Muscle layer of duodenum (tissue), 2 donors: ENCODE measurements around the gene F7.
"Not testable (repeated sequence)": the region's sequence is repeated elsewhere in the genome, so short reads cannot be mapped to it uniquely, and the experiment has no call there.

Experiments used
- H3K27ac ChIP-seq: one replicate; pipeline ENCODE4 v1.7.0; 2013; ENCODE audit warnings: mild to moderate bottlenecking, low read length
- H3K27me3 ChIP-seq: one replicate; pipeline ENCODE4 v1.7.0; 2013; ENCODE audit warnings: low read depth, mild to moderate bottlenecking, control low read depth, low read length
- H3K36me3 ChIP-seq, 2 donors: one replicate each; pipeline ENCODE4 v1.7.0; 2013; ENCODE audit warnings: low read length in 2 of 2, control low read depth in 1 of 2, mild to moderate bottlenecking in 1 of 2; ENCODE audit not compliant: insufficient read depth in 2 of 2, control insufficient read depth in 1 of 2
- H3K4me1 ChIP-seq, 2 donors: one replicate each; pipeline ENCODE4 v1.7.0; 2013; ENCODE audit warnings: low read length in 2 of 2, mild to moderate bottlenecking in 2 of 2, control low read depth in 1 of 2, moderate library complexity in 1 of 2; ENCODE audit not compliant: insufficient read depth in 2 of 2, control insufficient read depth in 1 of 2
- H3K4me3 ChIP-seq, 2 donors: one replicate each; pipeline ENCODE4 v1.7.0; 2013; ENCODE audit warnings: low read length in 2 of 2, low read depth in 1 of 2, mild to moderate bottlenecking in 1 of 2
- H3K9me3 ChIP-seq, 2 donors: one replicate each; pipeline ENCODE4 v1.7.0; 2013; ENCODE audit warnings: low read length in 2 of 2, control low read depth in 1 of 2, mild to moderate bottlenecking in 1 of 2; ENCODE audit not compliant: control insufficient read depth in 1 of 2
- donor health status: healthy.

The F7 gene

DNA sequence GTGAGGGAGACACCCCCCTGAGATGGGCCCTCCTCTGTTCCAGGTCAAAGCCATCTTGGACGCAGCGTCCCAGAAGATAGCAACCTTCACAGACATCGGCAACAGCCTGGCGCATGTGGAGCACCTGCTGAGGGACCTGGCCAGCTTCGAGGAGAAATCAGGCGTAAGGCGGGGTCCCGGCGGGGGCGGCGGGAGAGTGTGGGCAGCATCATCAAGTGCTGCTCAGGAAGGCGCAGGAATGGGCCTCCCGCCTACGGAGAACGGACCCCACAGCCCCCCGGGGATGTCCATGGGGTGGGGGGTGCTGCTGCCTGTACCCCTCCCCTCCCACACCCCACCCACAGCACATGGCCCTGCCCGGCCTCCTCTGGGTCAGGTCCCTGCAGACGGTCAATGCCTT is 31.2 kb upstream of the F7 start:
- Histone ChIP-seq H3K36me3 (no peaks in the 10 kb centered on the region), H3K27me3 (no peaks in the 10 kb centered on the region), H3K4me3 (no peak overlapping the region), H3K27ac (no peak overlapping the region), H3K4me1 (no peaks in the 10 kb centered on the region), H3K9me3 (peaks cover 2 to 9% of the 10 kb centered on the region in 2 donors)

DNA sequence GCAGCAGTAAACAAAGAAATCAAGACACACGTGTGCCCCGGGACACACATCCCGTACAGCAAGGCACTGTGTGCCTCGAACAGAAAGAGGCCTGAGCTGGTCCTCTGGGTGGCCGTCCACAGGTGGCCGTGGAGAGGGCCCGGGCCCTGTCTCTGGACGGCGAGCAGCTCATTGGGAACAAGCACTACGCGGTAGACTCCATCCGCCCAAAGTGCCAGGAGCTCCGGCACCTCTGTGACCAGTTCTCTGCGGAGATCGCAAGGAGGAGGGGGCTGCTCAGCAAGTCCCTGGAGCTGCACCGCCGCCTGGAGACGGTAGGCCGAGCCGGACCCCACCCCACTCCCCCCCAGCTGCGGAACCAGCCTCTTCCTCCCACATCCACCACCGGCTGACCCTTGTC is 30.7 kb upstream of the F7 start:
- no peak overlapping the region for H3K4me3 ChIP-seq
- H3K36me3 ChIP-seq = no peaks in the 10 kb centered on the region
- no peaks in the 10 kb centered on the region for H3K27me3 ChIP-seq
- H3K9me3 ChIP-seq = peaks cover 2 to 9% of the 10 kb centered on the region in 2 donors
- no peak overlapping the region for H3K27ac ChIP-seq
- no peaks in the 10 kb centered on the region for H3K4me1 ChIP-seq

DNA sequence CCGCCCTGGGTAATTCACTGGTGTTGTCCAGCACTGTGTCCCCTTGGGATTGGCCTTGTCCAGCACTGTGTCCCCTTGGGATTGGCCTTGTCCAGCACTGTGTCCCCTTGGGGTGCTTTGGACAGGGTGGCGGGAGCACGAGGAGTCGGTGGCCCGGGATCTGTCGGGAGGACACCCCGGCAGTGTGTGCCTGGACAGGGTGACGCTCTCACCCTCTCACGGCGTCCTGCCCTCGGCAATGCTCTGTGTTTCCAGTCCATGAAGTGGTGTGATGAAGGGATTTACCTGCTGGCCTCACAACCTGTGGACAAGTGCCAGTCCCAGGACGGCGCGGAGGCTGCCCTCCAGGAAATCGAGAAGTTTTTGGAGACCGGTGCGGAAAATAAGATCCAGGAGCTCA is 29.9 kb upstream of the F7 start:
- Histone ChIP-seq H3K27me3 (no peaks in the 10 kb centered on the region), H3K27ac (no peak overlapping the region), H3K9me3 (peaks cover 2 to 9% of the 10 kb centered on the region in 2 donors), H3K36me3 (no peaks in the 10 kb centered on the region), H3K4me3 (no peak overlapping the region), H3K4me1 (no peaks in the 10 kb centered on the region)

GRCh38 chr13:113076681-113077401 is 28.8 kb upstream of the F7 start:
- Histone ChIP-seq H3K9me3 (peaks cover 2 to 5% of the 10 kb centered on the region in 2 donors), H3K27ac (no peak overlapping the region), H3K27me3 (no peaks in the 10 kb centered on the region), H3K4me3 (no peak overlapping the region), H3K36me3 (no peaks in the 10 kb centered on the region), H3K4me1 (no peaks in the 10 kb centered on the region)

DNA sequence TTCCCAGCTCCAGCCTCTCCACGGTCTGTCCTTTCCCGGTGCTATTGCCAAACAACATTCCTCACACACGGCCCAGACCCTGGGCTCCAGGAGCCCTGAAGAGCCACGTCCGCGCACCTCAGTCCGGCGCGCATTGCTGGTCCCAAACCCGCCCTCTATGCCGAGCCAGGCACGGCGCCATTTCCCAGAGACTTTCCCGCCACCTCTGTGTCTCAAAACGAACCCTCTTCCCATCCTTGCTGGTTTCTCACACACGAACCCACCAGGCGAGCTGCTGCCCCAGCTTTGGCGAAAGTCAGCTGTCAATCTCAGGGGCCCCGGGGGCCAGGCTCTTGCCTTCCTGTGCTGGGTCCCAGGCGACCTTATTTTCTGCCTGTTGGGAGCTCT is 28.0 kb upstream of the F7 start:
- Histone ChIP-seq H3K9me3 (no peaks in the 10 kb centered on the region), H3K4me1 (no peaks in the 10 kb centered on the region), H3K36me3 (no peaks in the 10 kb centered on the region), H3K4me3 (no peak overlapping the region), H3K27me3 (no peaks in the 10 kb centered on the region), H3K27ac (no peak overlapping the region)

DNA sequence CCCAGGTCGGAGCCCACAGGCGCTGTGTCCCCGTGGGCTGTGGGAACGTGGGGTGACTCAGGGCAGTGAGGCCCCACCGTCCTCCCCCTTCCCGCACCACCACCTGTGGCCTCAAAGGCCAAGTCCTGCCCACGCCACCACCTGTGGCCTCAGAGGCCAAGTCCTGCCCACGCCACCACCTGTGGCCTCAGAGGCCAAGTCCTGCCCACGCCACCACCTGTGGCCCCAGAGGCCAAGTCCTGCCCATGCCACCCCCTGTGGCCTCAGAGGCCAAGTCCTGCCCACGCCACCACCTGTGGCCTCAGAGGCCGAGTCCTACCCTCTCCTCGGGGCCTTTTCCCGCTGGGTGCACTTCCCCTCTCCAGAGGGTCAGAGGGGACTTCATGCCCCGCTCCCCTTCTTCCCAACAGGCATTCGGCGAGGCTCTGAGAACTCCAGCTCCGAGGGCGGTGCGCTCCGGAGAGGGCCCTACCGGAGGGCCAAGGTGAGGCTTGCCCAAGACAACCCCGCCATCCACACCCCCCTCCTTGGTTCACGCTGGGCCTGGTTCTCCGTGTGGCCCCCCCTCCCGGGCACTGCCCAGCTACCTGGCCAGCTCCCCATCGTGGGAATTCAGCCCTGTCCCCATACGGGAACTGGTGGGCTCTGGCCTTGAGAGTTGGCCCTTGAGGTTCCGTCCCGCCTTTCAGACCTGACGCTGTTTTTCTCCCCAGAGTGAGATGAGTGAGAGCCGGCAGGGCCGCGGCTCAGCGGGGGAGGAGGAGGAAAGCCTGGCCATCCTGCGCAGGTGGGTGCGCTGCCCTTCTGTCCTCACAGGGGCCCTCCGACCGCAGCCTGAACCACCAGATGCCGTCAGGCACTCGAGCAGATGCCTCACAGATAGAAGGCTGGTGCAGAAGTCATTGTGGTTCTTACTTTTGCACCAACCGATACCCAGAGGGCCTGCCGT is 27.4 kb upstream of the F7 start:
- no peaks in the 10 kb centered on the region for H3K27me3 ChIP-seq
- H3K27ac ChIP-seq = no peak overlapping the region
- no peak overlapping the region for H3K4me3 ChIP-seq
- no peaks in the 10 kb centered on the region for H3K4me1 ChIP-seq
- H3K9me3 ChIP-seq = no peaks in the 10 kb centered on the region
- H3K36me3 ChIP-seq = no peaks in the 10 kb centered on the region

DNA sequence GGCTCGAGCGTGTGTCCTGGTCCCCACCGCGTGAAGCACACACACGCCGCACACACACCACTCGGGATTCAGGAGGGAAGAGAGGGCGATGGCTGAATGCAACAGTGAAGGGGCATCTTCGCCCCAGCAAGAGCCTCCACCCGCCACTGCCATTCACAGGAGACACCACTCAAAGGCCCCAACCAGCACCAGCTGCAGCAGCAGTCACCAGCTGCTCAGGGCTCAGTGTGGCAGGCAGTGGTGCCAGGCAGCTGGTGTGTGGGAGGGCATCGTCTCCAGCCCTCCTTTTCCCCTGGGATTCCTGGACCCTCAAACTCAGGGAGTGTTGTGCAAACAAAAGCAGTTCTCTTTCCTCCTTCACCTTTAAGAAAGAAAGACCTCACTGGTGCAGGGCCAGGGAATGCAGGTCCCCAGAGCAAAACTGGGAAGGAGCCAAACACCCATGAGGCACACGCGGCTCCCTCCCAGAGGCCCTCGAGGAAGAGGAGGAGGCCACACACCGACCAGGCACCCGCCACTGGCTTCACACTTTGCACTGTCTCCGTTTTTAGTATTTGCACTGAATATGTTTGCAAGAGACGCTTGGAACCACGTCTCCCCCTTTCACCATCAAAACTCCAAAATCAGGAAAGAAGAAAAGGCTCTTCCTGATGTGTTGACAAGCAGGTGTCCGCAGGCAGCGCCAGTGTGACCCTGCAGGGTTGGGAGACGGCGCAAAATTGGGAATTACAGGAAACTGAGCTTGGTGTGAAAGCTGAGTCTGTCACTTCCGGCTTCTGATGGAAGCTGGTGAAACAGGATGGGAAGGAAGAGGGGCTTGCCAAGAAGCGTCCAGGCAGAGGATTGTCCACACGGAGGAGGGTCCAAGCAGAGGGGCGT is 26.4 kb upstream of the F7 start:
- H3K27ac ChIP-seq = no peak overlapping the region
- H3K36me3 ChIP-seq = no peaks in the 10 kb centered on the region
- no peaks in the 10 kb centered on the region for H3K9me3 ChIP-seq
- H3K27me3 ChIP-seq = no peaks in the 10 kb centered on the region
- no peak overlapping the region for H3K4me3 ChIP-seq
- no peaks in the 10 kb centered on the region for H3K4me1 ChIP-seq

DNA sequence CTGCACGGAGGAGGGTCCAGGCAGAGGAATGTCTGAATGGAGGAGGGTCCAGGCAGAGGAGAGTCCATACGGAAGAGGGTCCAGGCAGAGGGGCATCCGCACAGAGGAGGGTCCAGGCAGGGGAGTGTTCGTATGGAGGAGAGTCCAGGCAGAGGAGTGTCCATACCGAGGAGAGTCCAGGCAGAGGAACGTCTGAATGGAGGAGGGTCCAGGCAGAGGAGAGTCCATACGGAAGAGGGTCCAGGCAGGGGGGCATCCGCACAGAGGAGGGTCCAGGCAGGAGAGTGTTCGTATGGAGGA is 25.9 kb upstream of the F7 start:
- not testable (repeated sequence) for H3K27me3 ChIP-seq, H3K9me3 ChIP-seq, H3K4me1 ChIP-seq, H3K27ac ChIP-seq, H3K4me3 ChIP-seq, H3K36me3 ChIP-seq

- Histone ChIP-seq H3K27me3 (no peaks in the 10 kb centered on the region), H3K36me3 (no peaks in the 10 kb centered on the region), H3K9me3 (no peaks in the 10 kb centered on the region), H3K27ac (no peak overlapping the region), H3K4me1 (no peaks in the 10 kb centered on the region), H3K4me3 (no peak overlapping the region)
Measured at GRCh38 chr13:113080361-113080831, 25.2 kb upstream of the F7 start.

DNA sequence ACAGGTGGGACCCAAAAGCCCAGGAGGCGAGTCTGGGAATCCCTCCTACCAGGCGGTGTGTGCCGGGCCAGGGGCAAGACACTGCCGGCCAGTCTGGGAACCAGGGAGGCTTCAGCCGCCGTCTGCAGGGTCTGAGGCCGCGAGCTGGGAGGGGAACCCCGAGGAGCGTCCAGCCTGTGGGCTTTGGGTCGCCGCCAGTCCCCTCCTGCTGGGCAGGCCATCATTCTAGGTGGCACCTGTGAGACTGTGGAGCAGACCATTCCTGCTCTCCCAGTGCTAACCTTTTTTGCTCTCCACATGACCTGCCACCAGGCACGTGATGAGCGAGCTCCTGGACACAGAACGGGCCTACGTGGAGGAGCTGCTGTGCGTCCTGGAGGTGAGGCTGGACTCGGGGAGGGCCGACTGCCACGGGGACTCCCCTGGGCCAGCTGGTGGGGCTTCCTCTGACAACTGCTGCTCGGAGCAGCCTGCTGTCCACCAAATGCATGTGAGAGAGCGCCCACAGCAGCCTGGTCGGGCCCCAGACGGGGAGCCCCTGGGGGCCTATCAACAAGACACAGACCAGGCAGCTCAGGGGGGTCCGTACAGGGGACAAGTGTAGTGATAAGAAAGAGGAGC is 24.6 kb upstream of the F7 start:
- Histone ChIP-seq H3K36me3 (no peaks in the 10 kb centered on the region), H3K27ac (no peak overlapping the region), H3K4me3 (no peak overlapping the region), H3K4me1 (no peaks in the 10 kb centered on the region), H3K9me3 (no peaks in the 10 kb centered on the region), H3K27me3 (no peaks in the 10 kb centered on the region)
